IMR-90 (cell line): ENCODE measurements around the gene SMOC1. TPM values are rescaled to one million over a fixed set of nuclear protein-coding genes. Genes with fewer than 3 reads are reported as not detected.

Experiments
- ATAC-seq: fragments of 200-7000 bp; cut with Tn5 transposase; 2 replicates; pipeline ENCODE4 v1.9.1; 2020; ENCODE audit warnings: low read depth, mild to moderate bottlenecking, moderate library complexity
- BruUV-seq: library from RNA; stranded (reverse); fragments of 400-500 nt; replicated peaks from 2 replicates; lab custom pipeline; 2021; lab: Mats Ljungman, UMichigan
- CTCF ChIA-PET: fragments of 300-600 bp; formaldehyde crosslinking; extraction: SDS; loops from one replicate; lab custom pipeline; 2021; ENCODE audit warnings: antibody characterized with exemption; lab: Yijun Ruan, JAX
- POLR2A ChIA-PET: fragments of 300-600 bp; sonication (Branson Sonifier 250); formaldehyde crosslinking; loops from one replicate; lab custom pipeline; 2022; ENCODE audit warnings: antibody characterized with exemption; ENCODE audit not compliant: unreplicated experiment; lab: Charles Lee
- DNase-seq: peaks from one replicate; pipeline ENCODE4 v3.0.0; 2013
- H2AFZ ChIP-seq: replicated peaks from 2 replicates; pipeline ENCODE3; 2013; ENCODE audit warnings: low read length, mild to moderate bottlenecking; ENCODE audit not compliant: poor library complexity
- H2AK5ac ChIP-seq: 2 replicates; pipeline ENCODE4 v1.6.1; 2013; ENCODE audit warnings: low read depth, low read length, inconsistent platforms
- H2AK9ac ChIP-seq: replicated peaks from 2 replicates; pipeline ENCODE3; 2013; ENCODE audit warnings: mild to moderate bottlenecking, low read depth, low read length, moderate library complexity; ENCODE audit not compliant: poor library complexity
- H2BK120ac ChIP-seq: 2 replicates; pipeline ENCODE4 v1.6.1; 2013; ENCODE audit warnings: low read depth, low read length, inconsistent platforms
- H2BK15ac ChIP-seq: 3 replicates; pipeline ENCODE4 v1.6.1; 2013; ENCODE audit warnings: low read depth, low read length, inconsistent platforms
- H2BK20ac ChIP-seq: 2 replicates; pipeline ENCODE4 v1.6.1; 2013; ENCODE audit warnings: low read depth, mild to moderate bottlenecking, inconsistent platforms, low read length, moderate library complexity
- H2BK5ac ChIP-seq: 2 replicates; pipeline ENCODE4 v1.6.1; 2013; ENCODE audit warnings: mild to moderate bottlenecking, low read depth, low read length, inconsistent platforms; ENCODE audit not compliant: poor library complexity, severe bottlenecking
- H3K14ac ChIP-seq: replicated peaks from 2 replicates; pipeline ENCODE4 v1.6.1; 2013; ENCODE audit warnings: low read depth, low read length, inconsistent platforms
- H3K18ac ChIP-seq: 2 replicates; pipeline ENCODE4 v1.6.1; 2013; ENCODE audit warnings: low read depth, low read length, control low read depth
- H3K23ac ChIP-seq: 2 replicates; pipeline ENCODE4 v1.6.1; 2013; ENCODE audit warnings: low read depth, low read length, inconsistent platforms
- H3K27ac ChIP-seq: 2 replicates; pipeline ENCODE4 v1.5.1; 2013; ENCODE audit warnings: mild to moderate bottlenecking, control low read depth, low read length; ENCODE audit not compliant: insufficient read depth
- H3K27me3 ChIP-seq: 2 replicates; pipeline ENCODE4 v1.6.1; 2013; ENCODE audit warnings: low read length; ENCODE audit not compliant: control insufficient read depth, insufficient read depth
- H3K36me3 ChIP-seq: 2 replicates; pipeline ENCODE4 v1.6.1; 2013; ENCODE audit warnings: low read length, mixed read lengths; ENCODE audit not compliant: control insufficient read depth, insufficient read depth
- H3K4ac ChIP-seq: 2 replicates; pipeline ENCODE4 v1.6.1; 2013; ENCODE audit warnings: low read depth, low read length, inconsistent platforms
- H3K4me1 ChIP-seq: 2 replicates; pipeline ENCODE4 v1.6.1; 2013; ENCODE audit warnings: low read length, mixed read lengths; ENCODE audit not compliant: control insufficient read depth, insufficient read depth
- H3K4me2 ChIP-seq: 2 replicates; pipeline ENCODE4 v1.6.1; 2013; ENCODE audit warnings: low read depth, mild to moderate bottlenecking, control low read depth, low read length, moderate library complexity
- H3K4me3 ChIP-seq: 2 replicates; pipeline ENCODE4 v1.5.1; 2013; ENCODE audit warnings: low read depth, mild to moderate bottlenecking, control low read depth, low read length, moderate library complexity; ENCODE audit not compliant: insufficient read depth
- H3K56ac ChIP-seq: 2 replicates; pipeline ENCODE4 v1.6.1; 2013; ENCODE audit warnings: low read length, inconsistent platforms; ENCODE audit not compliant: insufficient read depth; ENCODE audit errors: extremely low read depth
- H3K79me1 ChIP-seq, 2 experiments: 2 replicates each; pipeline ENCODE4 v1.6.1; 2013; ENCODE audit warnings: low read length in 2 of 2, inconsistent platforms in 1 of 2, low read depth in 1 of 2
- H3K9ac ChIP-seq: 2 replicates; pipeline ENCODE4 v1.6.1; 2013; ENCODE audit warnings: low read depth, low read length, control low read depth
- H3K9me1 ChIP-seq: 2 replicates; pipeline ENCODE4 v1.6.1; 2013; ENCODE audit warnings: low read length, inconsistent platforms; ENCODE audit not compliant: insufficient read depth
- H3K9me3 ChIP-seq: 2 replicates; pipeline ENCODE4 v1.6.1; 2013; ENCODE audit warnings: low read length; ENCODE audit not compliant: control insufficient read depth, insufficient read depth
- H4K20me1 ChIP-seq: 2 replicates; pipeline ENCODE4 v1.6.1; 2013; ENCODE audit warnings: low read length, inconsistent platforms; ENCODE audit not compliant: insufficient read depth
- H4K5ac ChIP-seq: 2 replicates; pipeline ENCODE4 v1.6.1; 2013; ENCODE audit warnings: mild to moderate bottlenecking, low read depth, low read length, control low read depth
- H4K8ac ChIP-seq, 2 experiments: 2 replicates each; pipeline ENCODE4 v1.6.1; 2013; ENCODE audit warnings: low read depth in 2 of 2, low read length in 2 of 2, control low read depth in 1 of 2, inconsistent platforms in 1 of 2
- H4K91ac ChIP-seq: 2 replicates; pipeline ENCODE4 v1.6.1; 2013; ENCODE audit warnings: low read depth, low read length, inconsistent platforms; ENCODE audit not compliant: insufficient read depth
- CHD1 ChIP-seq: IDR thresholded peaks from 2 replicates; pipeline ENCODE4 v1.6.1; 2012; ENCODE audit warnings: low read depth, low read length, improper control_type of control experiment
- MAZ ChIP-seq: IDR thresholded peaks from 2 replicates; pipeline ENCODE4 v1.6.1; 2012; ENCODE audit warnings: low read depth, mild to moderate bottlenecking, low read length, improper control_type of control experiment, moderate library complexity, borderline replicate concordance
- MXI1 ChIP-seq: IDR thresholded peaks from 2 replicates; pipeline ENCODE4 v1.6.1; 2012; ENCODE audit warnings: low read depth, mild to moderate bottlenecking, low read length, moderate library complexity, borderline replicate concordance
- POLR2A ChIP-seq: IDR thresholded peaks from 2 replicates; pipeline ENCODE4 v1.6.1; 2012; ENCODE audit warnings: mild to moderate bottlenecking, low read depth, low read length
- RAD21 ChIP-seq: IDR thresholded peaks from 2 replicates; pipeline ENCODE4 v1.6.1; 2012; ENCODE audit warnings: low read length, improper control_type of control experiment
- RCOR1 ChIP-seq: IDR thresholded peaks from 2 replicates; pipeline ENCODE4 v1.6.1; 2012; ENCODE audit warnings: mild to moderate bottlenecking, low read length, improper control_type of control experiment; ENCODE audit not compliant: insufficient replicate concordance
- SMC3 ChIP-seq: fragments of 150-350 bp; IDR thresholded peaks from 2 replicates; pipeline ENCODE4 v1.6.1; 2016; ENCODE audit warnings: low read depth, mild to moderate bottlenecking, antibody characterized with exemption, low read length, moderate library complexity
- WGBS, 2 experiments: methylation state at CpG; one replicate each; pipeline versions ENCODE4 v1.1.5 to v1.1.7; 2013; ENCODE audit warnings: missing lambda C conversion rate in 2 of 2; ENCODE audit not compliant: insufficient read length in 1 of 2; ENCODE audit errors: extremely low coverage in 2 of 2; 5-methylcytosine and 5-hydroxymethylcytosine counted together
- dilution Hi-C: fragments of 300-500 bp; cut with HindIII; formaldehyde crosslinking; loops from one replicate; pipeline ENCODE4 v1.14.3; 2018; ENCODE audit warnings: low sequenced_read_pairs; ENCODE audit not compliant: unreplicated experiment
- in situ Hi-C: fragments of 300-500 bp; cut with MboI; formaldehyde crosslinking; loops from 3 replicates; pipeline ENCODE4 v1.14.3; 2019; ENCODE audit warnings: low sequenced_read_pairs, inconsistent platforms, mixed read lengths
- intact Hi-C: fragments of 100-400 bp; cut with micrococcal nuclease; formaldehyde crosslinking; loops from 2 replicates; pipeline ENCODE4 v1.10.0; 2022
- polyA plus RNA-seq, 3 experiments: library from polyadenylated mRNA; depleted of rRNA; stranded (reverse); fragments of >200 nt; gene quantifications; 2 replicates each; pipeline ENCODE4 v1.2.3, GENCODE V29; 2012; ENCODE audit warnings: low replicate concordance in 1 of 3
- total RNA-seq: library from RNA; depleted of rRNA; stranded (reverse); fragments of >200 nt; gene quantifications from 2 replicates; pipeline ENCODE4 v1.2.3, GENCODE V29; 2012
- TF ChIP-seq, protein P1 (sequence below): fragments of 150-350 bp; IDR thresholded peaks from 2 replicates; pipeline ENCODE4 v1.6.1; 2017; ENCODE audit warnings: mild to moderate bottlenecking, antibody characterized with exemption, low read length, low read depth

Gene SMOC1
- total and polyA plus RNA-seq, 2 of the 4 experiments (the other 2 are of a cell fraction), result 0.90 to 4.1 TPM

DNA sequence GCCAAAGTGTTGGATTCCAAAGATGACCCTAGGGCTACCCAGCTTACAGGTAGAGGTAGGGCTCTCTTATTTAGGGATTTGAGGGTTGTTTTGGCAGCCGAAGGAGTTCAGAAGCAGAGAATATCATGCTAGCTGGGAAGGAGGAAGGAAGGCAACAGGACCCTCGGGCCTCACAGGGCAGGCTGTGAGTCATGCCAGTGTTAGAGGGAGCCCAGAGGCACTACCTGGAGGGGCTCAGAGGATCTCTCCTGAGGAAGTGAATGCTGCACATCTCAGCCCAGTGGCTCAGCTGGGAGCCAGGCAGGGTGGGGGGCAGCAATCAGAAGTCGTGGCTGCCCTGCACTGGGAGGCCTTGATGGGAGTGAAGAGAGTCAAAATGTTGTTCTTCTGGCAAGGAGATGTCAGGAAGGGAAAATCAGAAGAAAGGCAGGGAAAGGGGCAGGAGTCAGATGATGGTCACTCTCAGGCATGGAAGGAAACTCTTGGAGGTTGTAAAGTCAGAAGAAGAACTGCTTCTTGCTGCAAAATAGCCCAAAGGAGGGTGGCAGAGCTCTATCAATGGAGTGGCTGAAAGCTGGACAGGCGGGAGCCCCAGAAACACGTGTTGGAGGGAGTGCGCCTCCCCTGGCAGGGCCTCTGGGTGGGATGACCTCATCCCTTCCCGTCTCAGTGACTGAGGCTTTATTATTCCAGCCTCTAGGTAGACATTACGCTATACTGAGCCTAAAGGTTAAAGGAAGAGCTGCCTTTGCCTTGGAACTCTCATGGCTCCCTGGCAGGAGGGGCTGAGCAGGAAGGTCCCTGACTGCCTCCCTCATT, 141.3 kb downstream of the SMOC1 start (continued):
- TF ChIP-seq RCOR1 (no peak), RAD21 (no peak)

GRCh38 chr14:70021548-70022220, 142.5 kb downstream of the SMOC1 start:
- BruUV-seq, result no TSS peak
- WGBS, 2 experiments, result 67% methylated on average over 3 of the region's 8 CpGs; no CpG with 5 or more reads in 1 of the 2 experiments

More at GRCh38 chr14:70021548-70022220, 142.5 kb downstream of the SMOC1 start:
- no peak for ATAC-seq
- no peak overlapping the region for H2BK20ac ChIP-seq
- H4K20me1 ChIP-seq, result no peaks in the 10 kb centered on the region
- H4K8ac ChIP-seq, result no peak overlapping the region
- H2BK120ac ChIP-seq, result no peak overlapping the region
- in situ Hi-C loops (loop anchor here (25.0 kb wide), 1 partner anchor 434 kb away; no protein-coding TSS in a partner anchor), intact Hi-C loops (no loop called here), dilution Hi-C loops (no loop called here)
- no peaks in the 10 kb centered on the region for H3K79me1 ChIP-seq
- H3K4me2 ChIP-seq, result no peak overlapping the region
- no peak overlapping the region for H2BK5ac ChIP-seq
- no peak overlapping the region for H2BK15ac ChIP-seq
- no peak overlapping the region for H3K14ac ChIP-seq
- no peak overlapping the region for H3K9ac ChIP-seq
- no peaks in the 10 kb centered on the region for H3K27me3 ChIP-seq
- TF ChIP-seq, protein P1, sequence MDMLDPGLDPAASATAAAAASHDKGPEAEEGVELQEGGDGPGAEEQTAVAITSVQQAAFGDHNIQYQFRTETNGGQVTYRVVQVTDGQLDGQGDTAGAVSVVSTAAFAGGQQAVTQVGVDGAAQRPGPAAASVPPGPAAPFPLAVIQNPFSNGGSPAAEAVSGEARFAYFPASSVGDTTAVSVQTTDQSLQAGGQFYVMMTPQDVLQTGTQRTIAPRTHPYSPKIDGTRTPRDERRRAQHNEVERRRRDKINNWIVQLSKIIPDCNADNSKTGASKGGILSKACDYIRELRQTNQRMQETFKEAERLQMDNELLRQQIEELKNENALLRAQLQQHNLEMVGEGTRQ, result no peak
- no peak for TF ChIP-seq CHD1
- no peak for TF ChIP-seq MXI1
- TF ChIP-seq SMC3, result no peak
- TF ChIP-seq RCOR1, result no peak
- TF ChIP-seq MAZ, result no peak
- no peak for TF ChIP-seq RAD21
- TF ChIP-seq POLR2A, result no peak
- no peak overlapping the region for H3K4ac ChIP-seq
- no peak overlapping the region for H3K27ac ChIP-seq
- no peak overlapping the region for H3K4me3 ChIP-seq
- ChIA-PET POLR2A (no interaction called here), CTCF (interaction anchor here (1.1 kb wide), 1 partner anchor 134 kb away, joined by 3 read pairs; no protein-coding TSS in a partner anchor)
- H3K9me1 ChIP-seq, result peaks cover 3% of the 10 kb centered on the region; the same call in 1 of the 2 replicates
- no peaks in the 10 kb centered on the region for H3K9me3 ChIP-seq
- H3K36me3 ChIP-seq, result peaks cover 3% of the 10 kb centered on the region; the same call in 1 of the 2 replicates
- H3K56ac ChIP-seq, result no peak overlapping the region
- H3K4me1 ChIP-seq, result peaks cover 6% of the 10 kb centered on the region
- no peak overlapping the region for H2AFZ ChIP-seq
- DNase-seq, result no peak
- H3K23ac ChIP-seq, result no peak overlapping the region
- H4K5ac ChIP-seq, result no peak overlapping the region
- H3K18ac ChIP-seq, result no peak overlapping the region
- H2AK5ac ChIP-seq, result no peak overlapping the region
- no peak overlapping the region for H2AK9ac ChIP-seq
- H4K91ac ChIP-seq, result no peak overlapping the region
